AG04450 (cell line): Measurements from ENCODE around the gene MIB2. TPM values are rescaled to one million over a fixed set of nuclear protein-coding genes. Genes with fewer than 3 reads are reported as not detected.

Experiments used
- CTCF ChIA-PET: fragments of 300-600, 350-600 bp; formaldehyde crosslinking; extraction: SDS; loops from one replicate; lab custom pipeline; 2022; ENCODE audit warnings: antibody characterized with exemption, inconsistent platforms; lab: Charles Lee
- POLR2A ChIA-PET: fragments of 350-600 bp; formaldehyde crosslinking; extraction: SDS; loops from one replicate; lab custom pipeline; 2021; ENCODE audit warnings: antibody characterized with exemption, inconsistent platforms; lab: Yijun Ruan, JAX
- DNase-seq: peaks from one replicate; pipeline ENCODE4 v3.0.0-alpha.2; 2011; ENCODE audit warnings: low read depth, low spot score
- H3K27ac ChIP-seq: one replicate; pipeline ENCODE4 v1.5.1; 2012; ENCODE audit warnings: low read depth, low read length, control low read depth
- H3K27me3 ChIP-seq: one replicate; pipeline ENCODE4 v1.6.0; 2012; ENCODE audit warnings: low read length; ENCODE audit not compliant: control insufficient read depth, insufficient read depth
- H3K4me3 ChIP-seq: 2 replicates; pipeline ENCODE4 v1.5.1; 2011; ENCODE audit warnings: mild to moderate bottlenecking, low read depth, low read length, control low read depth
- H3K9me3 ChIP-seq: 2 replicates; pipeline ENCODE4 v1.5.1; 2012; ENCODE audit warnings: low read length; ENCODE audit not compliant: control insufficient read depth, insufficient read depth
- polyA plus RNA-seq: library from polyadenylated mRNA; depleted of rRNA; stranded (reverse); fragments of >200 nt; gene quantifications from 2 replicates; pipeline ENCODE4 v1.2.3, GENCODE V29; 2011
- TF ChIP-seq, protein P1 (sequence below): IDR thresholded peaks from 2 replicates; pipeline ENCODE4 v1.5.1; 2011; ENCODE audit warnings: low read depth, low read length, control low read depth, inconsistent platforms

The MIB2 gene
- polyA plus RNA-seq, 1 experiment, result 9.4 TPM

DNA sequence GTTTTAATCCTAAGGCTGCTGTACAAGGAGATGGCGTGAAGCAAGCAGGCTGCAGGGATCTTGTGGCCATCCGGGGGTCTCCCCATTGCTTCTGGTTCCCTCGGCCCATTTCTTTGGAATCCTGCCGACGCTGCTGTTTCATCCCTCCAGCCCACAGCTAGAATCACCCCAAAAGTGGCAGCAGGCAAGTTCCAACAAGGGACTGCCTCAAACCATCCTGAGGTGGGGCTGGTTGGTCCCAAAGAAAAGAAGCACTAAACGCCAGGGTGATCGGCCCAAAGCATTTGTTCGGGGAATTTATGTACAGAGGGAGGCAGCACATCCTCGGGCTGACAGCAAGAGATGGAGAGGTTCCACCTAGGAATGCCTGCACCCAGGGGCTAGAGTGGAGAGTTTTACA is 4.5 kb upstream of the MIB2 start:
- POLR2A ChIA-PET, result no interaction called here
- H3K9me3 ChIP-seq, result no peaks in the 10 kb centered on the region; the same call in 1 of the 2 replicates
- no peak overlapping the region for H3K4me3 ChIP-seq
- H3K27me3 ChIP-seq, result no peaks in the 10 kb centered on the region
- no peak for DNase-seq
- TF ChIP-seq, protein P1, sequence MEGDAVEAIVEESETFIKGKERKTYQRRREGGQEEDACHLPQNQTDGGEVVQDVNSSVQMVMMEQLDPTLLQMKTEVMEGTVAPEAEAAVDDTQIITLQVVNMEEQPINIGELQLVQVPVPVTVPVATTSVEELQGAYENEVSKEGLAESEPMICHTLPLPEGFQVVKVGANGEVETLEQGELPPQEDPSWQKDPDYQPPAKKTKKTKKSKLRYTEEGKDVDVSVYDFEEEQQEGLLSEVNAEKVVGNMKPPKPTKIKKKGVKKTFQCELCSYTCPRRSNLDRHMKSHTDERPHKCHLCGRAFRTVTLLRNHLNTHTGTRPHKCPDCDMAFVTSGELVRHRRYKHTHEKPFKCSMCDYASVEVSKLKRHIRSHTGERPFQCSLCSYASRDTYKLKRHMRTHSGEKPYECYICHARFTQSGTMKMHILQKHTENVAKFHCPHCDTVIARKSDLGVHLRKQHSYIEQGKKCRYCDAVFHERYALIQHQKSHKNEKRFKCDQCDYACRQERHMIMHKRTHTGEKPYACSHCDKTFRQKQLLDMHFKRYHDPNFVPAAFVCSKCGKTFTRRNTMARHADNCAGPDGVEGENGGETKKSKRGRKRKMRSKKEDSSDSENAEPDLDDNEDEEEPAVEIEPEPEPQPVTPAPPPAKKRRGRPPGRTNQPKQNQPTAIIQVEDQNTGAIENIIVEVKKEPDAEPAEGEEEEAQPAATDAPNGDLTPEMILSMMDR, result no peak
- H3K27ac ChIP-seq, result no peak overlapping the region
- CTCF ChIA-PET, result no interaction called here

DNA sequence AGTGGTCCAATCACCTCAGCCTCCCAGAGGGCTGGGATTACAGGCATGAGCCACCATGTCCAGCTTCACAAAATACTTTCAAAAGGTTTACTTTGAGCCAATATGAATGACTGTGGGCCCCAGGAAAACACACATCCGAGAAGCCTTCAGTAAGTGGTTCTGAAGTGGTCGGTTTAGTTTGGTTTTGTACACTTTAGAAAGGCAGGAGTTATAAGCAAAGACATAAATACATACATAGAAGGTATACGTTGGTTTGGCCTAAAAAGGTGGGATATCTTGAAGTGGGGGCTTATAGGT is 3.2 kb upstream of the MIB2 start:
- ChIA-PET CTCF (no interaction called here), POLR2A (no interaction called here)
- H3K27ac ChIP-seq, result no peak overlapping the region
- DNase-seq, result no peak
- TF ChIP-seq, protein P1, result no peak
- no peaks in the 10 kb centered on the region for H3K27me3 ChIP-seq
- H3K9me3 ChIP-seq, result no peaks in the 10 kb centered on the region; the same call in 1 of the 2 replicates
- no peak overlapping the region for H3K4me3 ChIP-seq

DNA sequence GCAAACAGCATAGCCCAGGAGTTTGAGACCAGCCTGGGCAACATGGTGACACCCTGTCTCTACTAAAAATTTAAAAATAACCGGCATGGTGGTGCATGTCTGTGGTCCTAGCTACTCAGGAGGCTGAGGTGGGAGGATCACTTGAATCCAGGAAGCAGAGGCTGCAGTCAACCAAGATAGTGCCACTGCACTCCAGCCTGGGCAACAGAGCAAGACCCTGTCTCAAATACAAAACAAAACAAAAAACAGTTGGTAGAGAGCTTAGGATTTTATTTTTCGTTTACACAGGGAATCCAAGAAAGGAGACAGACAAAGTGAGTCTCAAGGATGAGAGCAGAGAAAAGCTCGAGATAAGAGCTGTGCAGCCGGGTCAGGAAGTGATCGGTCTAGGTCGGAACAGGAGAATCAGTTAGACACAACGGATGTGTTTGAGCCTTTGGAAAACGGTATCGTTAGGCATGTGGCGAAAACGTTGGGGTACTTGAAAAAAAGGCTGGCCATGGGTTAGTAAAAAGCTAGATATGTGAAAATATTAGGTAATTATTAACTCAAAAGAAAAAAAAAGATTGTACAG is 1.7 kb upstream of the MIB2 start:
- POLR2A ChIA-PET, result interaction anchor here (0.6 to 3.0 kb wide), 2 partner anchors 12 to 17 kb away, joined by 3 to 12 read pairs; partner anchors contain the start of gene MMP23B
- CTCF ChIA-PET, result interaction anchor here (0.6 to 1.4 kb wide), 2 partner anchors 39 to 211 kb away, joined by 3 to 4 read pairs; no protein-coding TSS in a partner anchor
- no peak overlapping the region for H3K27ac ChIP-seq
- no peaks in the 10 kb centered on the region; the same call in 1 of the 2 replicates for H3K9me3 ChIP-seq
- DNase-seq, result no peak
- H3K27me3 ChIP-seq, result no peaks in the 10 kb centered on the region
- peak overlapping the region; percentile 93 for H3K4me3 ChIP-seq
- TF ChIP-seq, protein P1, result no peak

DNA sequence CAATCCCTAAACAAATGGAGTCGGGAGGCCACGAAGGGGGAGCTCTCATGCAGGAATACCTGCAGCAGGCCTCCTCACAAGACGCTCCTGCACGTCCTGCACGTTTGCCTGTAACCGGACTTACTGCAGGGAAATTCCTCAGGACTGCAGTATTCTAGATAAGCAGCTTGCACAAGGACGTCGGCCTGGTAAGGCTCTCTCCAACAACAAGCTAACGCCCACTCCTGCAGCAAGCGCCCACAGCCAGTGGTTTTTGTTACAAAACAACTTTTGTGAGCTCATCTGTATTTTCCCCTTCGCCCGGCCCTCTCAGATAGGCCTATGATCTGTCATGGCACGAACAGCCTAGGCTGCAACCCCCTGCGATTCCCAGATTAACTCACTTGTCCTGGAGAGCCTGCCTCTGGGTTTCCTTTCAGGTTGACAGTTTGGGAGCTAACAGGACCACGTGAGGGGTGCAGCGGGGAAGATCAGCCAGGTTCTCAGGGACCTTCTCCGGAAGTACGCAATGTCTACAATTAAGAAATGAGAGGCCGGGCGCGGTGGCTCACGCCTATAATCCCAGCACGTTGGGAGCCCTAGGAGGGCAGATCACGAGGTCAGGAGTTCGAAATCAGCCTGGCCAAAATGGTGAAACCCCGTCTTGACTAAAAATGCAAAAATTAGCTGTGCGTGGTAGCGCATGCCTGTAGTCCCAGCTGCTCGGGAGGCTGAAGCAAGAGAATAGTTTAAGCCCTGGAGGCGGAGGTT is 921 bp upstream of the MIB2 start:
- no peaks in the 10 kb centered on the region; the same call in 1 of the 2 replicates for H3K9me3 ChIP-seq
- ChIA-PET CTCF (interaction anchor here (0.6 to 1.4 kb wide), 2 partner anchors 40 to 212 kb away, joined by 3 to 4 read pairs; no protein-coding TSS in a partner anchor), POLR2A (interaction anchor here (0.5 to 3.0 kb wide), 7 partner anchors 12 to 110 kb away, joined by 3 to 12 read pairs (median 3); partner anchors contain the start of gene MMP23B)
- TF ChIP-seq, protein P1, result no peak
- H3K27me3 ChIP-seq, result no peaks in the 10 kb centered on the region
- H3K4me3 ChIP-seq, result peak overlapping the region; percentile 93
- peak; percentile 37 for DNase-seq
- H3K27ac ChIP-seq, result peak overlapping the region; percentile 39

DNA sequence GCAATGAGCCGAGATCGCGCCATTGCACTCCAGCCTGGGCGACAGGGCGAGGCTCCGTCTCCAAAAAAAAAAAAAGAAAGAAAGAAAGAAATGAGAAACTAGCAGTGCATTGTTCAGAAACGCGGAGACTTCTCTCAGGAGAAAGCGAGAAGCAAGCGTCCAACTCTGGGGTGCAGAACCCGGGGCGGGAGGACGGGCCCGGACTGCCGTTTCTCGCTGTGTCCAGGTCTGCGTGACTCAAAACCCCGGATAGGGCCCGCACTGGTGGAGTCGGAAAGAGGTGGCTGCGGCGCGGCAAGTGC is 395 bp upstream of the MIB2 start:
- no peak for DNase-seq
- Histone ChIP-seq H3K9me3 (no peaks in the 10 kb centered on the region; the same call in 1 of the 2 replicates), H3K27me3 (no peaks in the 10 kb centered on the region), H3K27ac (no peak overlapping the region), H3K4me3 (peak overlapping the region; percentile 93)
- CTCF ChIA-PET, result no interaction called here
- TF ChIP-seq, protein P1, result no peak
- POLR2A ChIA-PET, result interaction anchor here (0.5 to 3.0 kb wide), 6 partner anchors 13 to 110 kb away, joined by 3 to 12 read pairs (median 4); partner anchors contain the start of gene MMP23B
